ACC112 (cell line): ENCODE results near the gene TMEM187.
"Not testable (repeated sequence)": the region's sequence is repeated elsewhere in the genome, so short reads cannot be mapped to it uniquely, and the experiment has no call there.

Experiments used
- H2AFZ ChIP-seq: fragments of 200-600 bp; sonication (generic); one replicate; pipeline ENCODE4 v1.6.0; 2017; ENCODE audit warnings: antibody characterized with exemption, low read length; ENCODE audit not compliant: unreplicated experiment
- H3K27ac ChIP-seq: fragments of 200-600 bp; sonication (generic); 2 replicates; pipeline ENCODE4 v1.5.1; 2014; ENCODE audit warnings: low read depth, mild to moderate bottlenecking, antibody characterized with exemption, low read length, moderate library complexity
- H3K27me3 ChIP-seq: fragments of 200-600 bp; sonication (generic); 2 replicates; pipeline ENCODE4 v1.6.1; 2014; ENCODE audit warnings: mild to moderate bottlenecking, antibody characterized with exemption, low read length, moderate library complexity, mixed read lengths; ENCODE audit not compliant: insufficient read depth
- H3K36me3 ChIP-seq: fragments of 200-600 bp; sonication (generic); 2 replicates; pipeline ENCODE4 v1.6.1; 2016; ENCODE audit warnings: mild to moderate bottlenecking, antibody characterized with exemption, low read length, moderate library complexity, mixed read lengths; ENCODE audit not compliant: insufficient read depth
- H3K4me1 ChIP-seq: fragments of 200-600 bp; sonication (generic); one replicate; pipeline ENCODE4 v1.6.1; 2016; ENCODE audit warnings: low read length, mixed read lengths; ENCODE audit not compliant: insufficient read depth, unreplicated experiment, control insufficient read depth
- H3K4me3 ChIP-seq: fragments of 200-600 bp; sonication (generic); 2 replicates; pipeline ENCODE4 v1.5.1; 2014; ENCODE audit warnings: mild to moderate bottlenecking, low read depth, low read length
- H3K79me2 ChIP-seq: fragments of 200-600 bp; sonication (generic); one replicate; pipeline ENCODE4 v1.6.0; 2016; ENCODE audit warnings: low read length; ENCODE audit not compliant: control insufficient read depth, unreplicated experiment, insufficient read depth

Gene TMEM187

GRCh38 chrX:153974003-153974725 is 1.6 kb downstream of the TMEM187 start:
- H2AFZ ChIP-seq, result no peak overlapping the region
- no peaks in the 10 kb centered on the region for H3K36me3 ChIP-seq
- H3K79me2 ChIP-seq, result peaks cover 24% of the 10 kb centered on the region
- peak overlapping the region; percentile 86; the same call in 1 of the 2 replicates for H3K4me3 ChIP-seq
- peaks cover 13% of the 10 kb centered on the region for H3K4me1 ChIP-seq
- peak overlapping the region; percentile 99 for H3K27ac ChIP-seq
- H3K27me3 ChIP-seq, result no peaks in the 10 kb centered on the region

GRCh38 chrX:153974726-153975286 is 2.3 kb downstream of the TMEM187 start:
- Histone ChIP-seq H3K36me3 (no peaks in the 10 kb centered on the region), H3K4me3 (no peak overlapping the region), H3K27ac (no peak overlapping the region), H3K27me3 (no peaks in the 10 kb centered on the region), H2AFZ (no peak overlapping the region), H3K4me1 (peaks cover 13% of the 10 kb centered on the region), H3K79me2 (peaks cover 17% of the 10 kb centered on the region)

GRCh38 chrX:153980394-153980793 is 7.8 kb downstream of the TMEM187 start:
- H3K79me2 ChIP-seq, H3K4me3 ChIP-seq, H3K27me3 ChIP-seq, H3K27ac ChIP-seq, H3K36me3 ChIP-seq, H3K4me1 ChIP-seq, H2AFZ ChIP-seq: not testable (repeated sequence)

GRCh38 chrX:153981231-153981630 is 8.7 kb downstream of the TMEM187 start:
- Histone ChIP-seq H3K27ac (no peak overlapping the region), H3K27me3 (no peaks in the 10 kb centered on the region)

GRCh38 chrX:153981771-153982533 is 9.4 kb downstream of the TMEM187 start:
- H2AFZ ChIP-seq, result no peak overlapping the region
- no peak overlapping the region for H3K4me3 ChIP-seq
- no peaks in the 10 kb centered on the region for H3K4me1 ChIP-seq
- no peaks in the 10 kb centered on the region for H3K36me3 ChIP-seq
- no peaks in the 10 kb centered on the region for H3K79me2 ChIP-seq
- H3K27me3 ChIP-seq, result no peaks in the 10 kb centered on the region
- H3K27ac ChIP-seq, result no peak overlapping the region

More at GRCh38 chrX:153981231-153981630, 8.7 kb downstream of the TMEM187 start:
- no peak overlapping the region for H2AFZ ChIP-seq
- no peaks in the 10 kb centered on the region for H3K4me1 ChIP-seq
- no peak overlapping the region for H3K4me3 ChIP-seq
- no peaks in the 10 kb centered on the region for H3K36me3 ChIP-seq
- H3K79me2 ChIP-seq, result no peaks in the 10 kb centered on the region

GRCh38 chrX:153983321-153983801 is 10.8 kb downstream of the TMEM187 start:
- Histone ChIP-seq H2AFZ (no peak overlapping the region), H3K36me3 (no peaks in the 10 kb centered on the region), H3K27ac (no peak overlapping the region), H3K79me2 (no peaks in the 10 kb centered on the region), H3K27me3 (no peaks in the 10 kb centered on the region), H3K4me1 (no peaks in the 10 kb centered on the region), H3K4me3 (no peak overlapping the region)

- no peak overlapping the region for H2AFZ ChIP-seq
- no peaks in the 10 kb centered on the region for H3K4me1 ChIP-seq
- no peak overlapping the region for H3K27ac ChIP-seq
- H3K4me3 ChIP-seq, result no peak overlapping the region
- no peaks in the 10 kb centered on the region for H3K27me3 ChIP-seq
- no peaks in the 10 kb centered on the region for H3K79me2 ChIP-seq
- H3K36me3 ChIP-seq, result no peaks in the 10 kb centered on the region
Observed at GRCh38 chrX:153984351-153985178, 12.0 kb downstream of the TMEM187 start.

GRCh38 chrX:153988493-153988892 is 15.9 kb downstream of the TMEM187 start:
- Histone ChIP-seq H3K36me3 (no peaks in the 10 kb centered on the region), H3K4me1 (no peaks in the 10 kb centered on the region), H3K27me3 (no peaks in the 10 kb centered on the region), H3K27ac (no peak overlapping the region), H2AFZ (no peak overlapping the region), H3K79me2 (no peaks in the 10 kb centered on the region), H3K4me3 (no peak overlapping the region)

GRCh38 chrX:153989973-153990655 is 17.6 kb downstream of the TMEM187 start:
- Histone ChIP-seq H3K27ac (no peak overlapping the region), H3K27me3 (no peaks in the 10 kb centered on the region), H3K4me3 (no peak overlapping the region), H3K4me1 (no peaks in the 10 kb centered on the region), H2AFZ (no peak overlapping the region), H3K36me3 (no peaks in the 10 kb centered on the region), H3K79me2 (no peaks in the 10 kb centered on the region)
